Suprapubic skin (tissue), 4 donors: ENCODE data around the gene OAS1.

Experiments used
- POLR2A ChIP-seq, 2 donors: fragments of 450-650 bp; IDR thresholded peaks; one replicate each; pipeline ENCODE4 v1.6.1; 2017; ENCODE audit warnings: antibody characterized with exemption in 2 of 2, mild to moderate bottlenecking in 2 of 2, moderate library complexity in 2 of 2
- POLR2AphosphoS5 ChIP-seq, 3 donors: sonication (generic); formaldehyde crosslinking; IDR thresholded peaks; one replicate each; pipeline ENCODE4 v1.6.1; 2017; ENCODE audit warnings: antibody characterized with exemption in 3 of 3
- TF ChIP-seq, protein P1 (sequence below), 2 donors: fragments of 200-600 bp in 1 of 2; fragments of 450-650 bp in 1 of 2; sonication (generic) in 1 of 2; IDR thresholded peaks; one replicate each; pipeline ENCODE4 v1.5.1; 2016 to 2019; ENCODE audit warnings: antibody characterized with exemption in 2 of 2, mild to moderate bottlenecking in 1 of 2, moderate library complexity in 1 of 2

DNA sequence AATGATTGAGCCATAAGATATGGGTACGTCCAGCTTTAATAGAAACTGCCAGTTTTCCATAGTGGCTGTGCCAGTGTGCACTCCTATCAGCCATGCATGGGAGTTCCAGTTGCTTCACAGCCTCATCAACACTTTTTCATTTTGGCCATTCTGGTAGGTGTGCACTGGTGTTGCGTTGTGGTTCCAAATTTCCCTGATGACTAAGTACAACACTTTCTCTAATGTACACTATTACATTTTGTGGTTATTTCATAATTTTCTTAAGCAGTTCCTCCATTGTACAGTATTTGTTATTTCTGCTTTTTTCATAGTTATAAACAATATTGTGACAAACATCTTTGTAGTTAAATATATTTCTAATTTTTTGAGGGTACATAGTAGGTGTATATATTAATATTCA lies 21.5 kb upstream of the OAS1 start:
- no peak for TF ChIP-seq POLR2A (IDR thresholded peaks at IDR 0.05)
- TF ChIP-seq, protein P1, sequence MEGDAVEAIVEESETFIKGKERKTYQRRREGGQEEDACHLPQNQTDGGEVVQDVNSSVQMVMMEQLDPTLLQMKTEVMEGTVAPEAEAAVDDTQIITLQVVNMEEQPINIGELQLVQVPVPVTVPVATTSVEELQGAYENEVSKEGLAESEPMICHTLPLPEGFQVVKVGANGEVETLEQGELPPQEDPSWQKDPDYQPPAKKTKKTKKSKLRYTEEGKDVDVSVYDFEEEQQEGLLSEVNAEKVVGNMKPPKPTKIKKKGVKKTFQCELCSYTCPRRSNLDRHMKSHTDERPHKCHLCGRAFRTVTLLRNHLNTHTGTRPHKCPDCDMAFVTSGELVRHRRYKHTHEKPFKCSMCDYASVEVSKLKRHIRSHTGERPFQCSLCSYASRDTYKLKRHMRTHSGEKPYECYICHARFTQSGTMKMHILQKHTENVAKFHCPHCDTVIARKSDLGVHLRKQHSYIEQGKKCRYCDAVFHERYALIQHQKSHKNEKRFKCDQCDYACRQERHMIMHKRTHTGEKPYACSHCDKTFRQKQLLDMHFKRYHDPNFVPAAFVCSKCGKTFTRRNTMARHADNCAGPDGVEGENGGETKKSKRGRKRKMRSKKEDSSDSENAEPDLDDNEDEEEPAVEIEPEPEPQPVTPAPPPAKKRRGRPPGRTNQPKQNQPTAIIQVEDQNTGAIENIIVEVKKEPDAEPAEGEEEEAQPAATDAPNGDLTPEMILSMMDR (IDR thresholded peaks at IDR 0.05) = no peak
- TF ChIP-seq POLR2AphosphoS5 (IDR thresholded peaks at IDR 0.05) = no peak
